Heart left ventricle (tissue), 13 donors: ENCODE data around the gene P2RY8.
"Not testable (repeated sequence)": the region's sequence is repeated elsewhere in the genome, so short reads cannot be mapped to it uniquely, and the experiment has no call there.

ENCODE experiments used
- CTCF ChIP-seq, 12 donors: fragments of 200-600 bp; sonication (generic) in 4 of 12; IDR thresholded peaks; one replicate each; pipeline versions ENCODE4 v1.5.0 to v1.8.0; 2018 to 2022; ENCODE audit warnings: antibody characterized with exemption in 12 of 12, mild to moderate bottlenecking in 5 of 12
- POLR2A ChIP-seq, 2 donors: fragments of 450-650 bp; IDR thresholded peaks; one replicate each; pipeline ENCODE4 v1.6.1; 2017; ENCODE audit warnings: antibody characterized with exemption in 2 of 2, mild to moderate bottlenecking in 2 of 2, moderate library complexity in 2 of 2
- donor health status: ischemic (EF 13 %, LVEDD 7.1; RV severe dilation, severe dysfunction).
- donor health status: DM: no; HTN: yes; CAD: no.
- donor health status: DM: no; HTN: no; CAD: no.
- donor health status: ischemic (EF 25% LVEDD 6.9; RV normal size, moderate dysfunction).
- donor health status: ischemic (EF 25% LVEDD 5.7; RV mildly dilated, moderate dysfunction).
- donor health status: ischemic (EF 35%, LVEDD 5.7; RV mildly dilated, moderate dysfunction).
- donor health status: nonischemic (EF 11% LVEDD 7.7; RV severe dilation, severe dysfunction).
- donor health status: DM: yes; HTN: yes; CAD: no.
- donor health status: PGD.
- donor health status: ischemic (EF 29% LVEDD 5.4; RV normal size, mild dysfunction).
- donor health status: nonischemic (EF 23%, LVEDD 6.1; RV moderate dilation, normal function).

DNA sequence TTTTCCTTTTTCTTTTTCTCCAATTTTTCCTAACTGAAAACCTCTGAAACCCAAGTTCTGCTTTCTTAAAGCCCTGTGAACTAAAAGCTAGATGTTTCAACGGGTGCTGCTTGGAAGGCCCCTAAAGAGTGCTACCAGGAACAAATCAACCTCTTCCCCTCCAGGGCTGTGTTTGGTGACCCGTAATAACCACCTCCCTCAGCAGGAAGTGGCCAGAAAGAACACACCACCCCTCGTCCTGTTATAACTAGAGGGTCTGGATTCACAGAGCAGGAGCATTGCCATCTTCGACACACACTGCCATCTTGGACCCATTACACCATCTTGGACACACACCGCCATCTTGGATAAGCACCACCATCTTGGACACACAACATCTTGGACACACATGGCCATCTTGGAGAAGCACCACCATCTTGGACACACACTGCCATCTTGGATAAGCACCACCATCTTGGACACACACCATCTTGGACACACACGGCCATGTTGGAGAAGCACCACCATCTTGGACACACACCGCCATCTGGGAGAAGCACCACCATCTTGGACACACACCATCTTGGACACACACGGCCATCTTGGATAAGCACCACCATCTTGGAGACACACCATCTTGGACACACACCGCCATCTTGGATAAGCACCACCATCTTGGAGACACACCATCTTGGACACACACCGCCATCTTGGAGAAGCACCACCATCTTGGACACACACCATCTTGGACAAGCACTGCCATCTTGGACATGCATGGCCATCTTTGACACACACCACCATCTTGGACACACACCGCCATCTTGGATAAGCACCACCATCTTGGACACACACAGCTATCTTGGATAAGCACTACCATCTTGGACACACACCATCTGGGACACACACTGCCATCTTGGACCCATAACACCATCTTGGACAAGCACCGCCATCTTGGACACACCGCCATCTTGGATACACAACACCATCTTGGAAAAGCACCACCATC is 89.7 kb downstream of the P2RY8 start:
- not testable (repeated sequence) for TF ChIP-seq CTCF, POLR2A (IDR thresholded peaks at IDR 0.05)
